ENCODE results near the gene YIF1B. TPM values are rescaled to one million over a fixed set of nuclear protein-coding genes. Genes with fewer than 3 reads are reported as not detected.
"Not testable (repeated sequence)": the region's sequence is repeated elsewhere in the genome, so short reads cannot be mapped to it uniquely, and the experiment has no call there.

The YIF1B gene, protein sequence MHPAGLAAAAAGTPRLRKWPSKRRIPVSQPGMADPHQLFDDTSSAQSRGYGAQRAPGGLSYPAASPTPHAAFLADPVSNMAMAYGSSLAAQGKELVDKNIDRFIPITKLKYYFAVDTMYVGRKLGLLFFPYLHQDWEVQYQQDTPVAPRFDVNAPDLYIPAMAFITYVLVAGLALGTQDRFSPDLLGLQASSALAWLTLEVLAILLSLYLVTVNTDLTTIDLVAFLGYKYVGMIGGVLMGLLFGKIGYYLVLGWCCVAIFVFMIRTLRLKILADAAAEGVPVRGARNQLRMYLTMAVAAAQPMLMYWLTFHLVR
- 98.8 and 110 TPM in 2 replicates for total RNA-seq (2014; rRNA removed; shearing (Covaris generic))

DNA sequence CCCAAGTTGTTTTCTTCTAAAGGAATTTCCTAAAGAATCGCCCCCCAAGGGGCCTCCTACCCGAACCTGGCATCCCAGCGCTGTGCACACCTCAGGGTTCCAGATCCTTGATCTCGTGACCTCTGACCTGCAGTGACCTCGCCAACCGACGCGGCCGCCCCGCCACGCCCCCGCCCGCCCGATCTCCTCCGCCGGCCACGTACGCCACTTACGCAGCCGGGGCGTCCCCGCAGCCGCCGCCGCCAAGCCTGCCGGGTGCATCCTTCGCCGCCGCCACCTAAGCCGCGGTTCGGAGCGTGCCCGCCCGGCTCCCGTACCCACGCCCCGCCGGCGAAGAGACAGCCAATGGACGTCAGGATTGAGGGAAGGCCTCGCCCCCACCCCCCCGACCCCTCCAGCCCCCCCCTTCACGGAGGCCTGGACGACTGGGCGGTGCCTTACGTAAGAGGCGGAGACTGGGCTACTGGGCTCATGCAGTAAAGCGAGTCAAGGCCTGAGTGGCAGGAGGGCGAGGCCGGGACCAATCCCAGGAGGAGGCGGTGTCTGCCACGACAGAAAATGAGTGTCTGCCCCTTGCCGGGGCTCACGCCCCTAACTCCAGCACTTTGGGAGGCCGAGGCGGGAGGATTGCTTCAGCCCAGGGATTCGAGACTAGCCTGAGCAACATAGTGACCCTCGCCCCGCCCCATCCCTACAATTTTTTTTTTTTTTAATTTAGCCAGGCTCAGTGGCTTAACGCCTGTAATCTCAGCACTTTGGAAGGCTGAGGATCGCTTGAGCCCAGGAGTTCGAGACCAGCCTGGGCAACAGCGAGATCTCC is at the start of gene YIF1B:
Gene YIF1B (minus strand): TSS at position 291 of the 820 bp plus-strand sequence. CDS start 30 bp downstream, at position 261.
- DNase-seq (ENCODE audit: low spot score) = peak; percentile 97

DNA sequence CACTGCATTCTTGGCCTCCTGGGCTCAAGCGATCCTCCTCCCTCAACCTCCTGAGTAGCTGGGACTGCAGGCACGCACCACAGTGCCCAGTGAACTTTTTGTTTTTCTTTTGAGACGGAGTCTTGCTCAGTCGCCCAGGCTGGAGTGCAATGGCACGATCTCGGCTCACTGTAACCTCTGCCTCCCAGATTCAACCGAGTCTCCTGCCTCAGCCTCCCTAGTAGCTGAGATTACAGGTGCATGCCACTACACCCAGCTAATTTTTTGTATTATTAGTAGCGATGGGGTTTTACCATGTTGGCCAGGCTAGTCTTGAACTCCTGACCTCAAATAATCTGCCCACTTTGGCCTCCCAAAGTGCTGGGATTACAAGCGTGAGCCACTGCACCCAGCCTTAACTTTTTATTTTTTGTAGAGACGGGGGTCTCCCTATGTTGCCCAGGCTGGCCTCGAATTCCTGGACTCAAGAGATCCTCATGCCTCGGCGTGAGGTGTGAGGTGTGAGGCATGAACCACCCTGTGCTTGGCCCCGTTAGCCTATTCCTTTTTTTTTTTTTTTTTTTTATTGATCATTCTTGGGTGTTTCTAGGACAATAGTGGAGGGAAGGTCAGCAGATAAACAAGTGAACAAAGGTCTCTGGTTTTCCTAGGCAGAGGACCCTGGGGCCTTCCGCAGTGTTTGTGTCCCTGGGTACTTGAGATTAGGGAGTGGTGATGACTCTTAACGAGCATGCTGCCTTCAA is 47.4 kb upstream of the YIF1B start:
- not testable (repeated sequence) for DNase-seq (ENCODE audit: low spot score)

DNA sequence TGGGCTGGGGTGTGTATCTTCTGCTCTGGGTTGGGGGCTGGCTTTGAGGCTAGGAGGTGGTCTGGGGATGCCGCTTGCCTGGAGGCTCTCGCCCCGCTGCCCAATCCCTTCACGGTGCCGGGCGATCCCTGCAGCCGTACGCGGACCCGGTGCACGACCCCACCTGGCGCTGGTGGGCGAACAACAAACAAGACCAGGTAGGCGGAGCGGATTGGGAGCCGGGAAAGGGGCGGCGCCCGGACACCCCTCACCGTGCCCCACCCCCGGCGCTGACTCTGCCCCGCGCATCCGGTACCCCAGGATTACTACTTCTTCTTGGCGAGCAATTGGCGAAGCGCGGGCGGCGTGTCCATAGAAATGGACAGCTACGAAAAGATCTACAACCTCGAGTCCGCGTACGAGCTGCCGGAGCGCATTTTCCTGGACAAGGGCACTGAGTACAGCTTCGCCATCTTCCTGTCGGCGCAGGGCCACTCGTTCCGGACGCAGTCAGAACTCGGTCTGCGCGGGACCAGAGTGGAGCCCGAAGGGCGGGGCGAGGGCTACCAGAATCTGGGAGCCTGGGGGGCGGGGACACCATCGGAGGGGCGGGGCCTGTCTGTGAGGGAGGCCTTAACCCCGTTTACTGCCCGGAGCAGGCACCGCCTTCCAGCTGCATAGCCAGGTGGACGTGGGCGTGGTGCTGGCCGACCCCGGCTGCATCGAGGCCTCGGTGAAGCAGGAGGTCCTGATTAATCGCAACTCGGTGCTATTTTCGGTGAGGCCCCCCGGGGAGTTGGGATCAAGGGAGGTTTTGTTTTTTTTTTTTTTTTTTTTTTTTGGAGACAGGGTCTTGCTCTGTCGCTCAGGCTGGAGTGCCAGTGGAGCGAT is 46.6 kb upstream of the YIF1B start:
- peak; percentile 75 for DNase-seq (ENCODE audit: low spot score)

DNA sequence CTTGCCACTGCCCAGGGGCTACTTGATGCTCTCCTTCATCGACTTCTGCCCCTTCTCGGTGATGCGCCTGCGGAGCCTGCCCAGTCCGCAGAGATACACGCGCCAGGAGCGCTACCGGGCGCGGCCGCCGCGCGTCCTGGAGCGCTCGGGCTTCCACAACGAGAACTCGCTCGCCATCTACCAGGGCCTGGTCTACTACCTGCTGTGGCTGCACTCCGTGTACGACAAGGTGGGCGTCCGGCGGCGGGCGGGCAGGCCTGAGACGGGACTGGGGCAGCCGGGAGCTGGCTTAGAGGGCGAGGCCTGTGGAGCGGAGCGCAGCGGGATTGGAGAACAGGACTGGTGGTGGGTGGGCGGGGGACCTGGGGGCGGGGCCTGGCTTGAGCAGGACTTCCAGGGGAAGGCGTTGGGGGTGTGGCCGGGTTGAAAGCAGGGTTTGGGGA is 45.9 kb upstream of the YIF1B start:
- DNase-seq (ENCODE audit: low spot score) = peak; percentile 72

DNA sequence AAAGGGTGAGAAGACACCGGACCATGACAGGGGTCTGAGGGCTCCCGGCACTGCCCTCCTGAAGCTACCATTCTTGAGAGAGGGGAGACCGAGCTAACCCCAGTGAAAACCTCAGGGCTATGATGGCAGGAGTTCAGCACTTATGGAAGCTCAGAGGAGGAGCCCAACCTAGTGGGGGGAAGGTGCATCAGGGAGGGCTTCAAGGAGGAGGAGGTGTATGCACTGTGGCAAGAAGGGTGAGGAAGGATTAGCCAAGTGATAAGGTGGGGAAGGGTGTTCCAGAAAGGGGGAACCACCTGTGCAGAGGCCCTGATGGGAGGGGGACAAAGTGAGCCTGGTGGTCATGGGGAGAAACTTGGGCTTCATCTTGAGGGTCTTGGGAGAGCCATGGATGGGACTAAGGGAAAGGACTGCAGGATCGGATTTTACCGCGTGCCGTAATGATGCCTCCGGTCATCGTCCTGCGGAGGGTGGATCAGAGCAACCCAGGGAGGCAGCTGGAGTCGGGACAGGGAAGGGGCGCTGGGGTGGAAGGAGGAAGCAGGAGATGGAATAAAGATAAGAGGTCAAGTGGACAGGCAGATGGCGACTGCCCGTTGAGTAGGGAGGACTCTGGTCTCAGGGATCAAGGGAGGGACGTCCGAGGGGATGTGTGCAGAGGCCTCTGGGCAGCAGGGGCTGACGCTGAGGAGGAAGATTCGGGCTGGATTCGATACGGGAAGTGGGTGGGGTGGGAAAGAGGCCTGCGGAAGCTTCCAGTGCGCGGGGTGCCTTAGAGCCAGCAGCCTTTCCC is 45.3 kb upstream of the YIF1B start:
- DNase-seq (ENCODE audit: low spot score) = no peak

DNA sequence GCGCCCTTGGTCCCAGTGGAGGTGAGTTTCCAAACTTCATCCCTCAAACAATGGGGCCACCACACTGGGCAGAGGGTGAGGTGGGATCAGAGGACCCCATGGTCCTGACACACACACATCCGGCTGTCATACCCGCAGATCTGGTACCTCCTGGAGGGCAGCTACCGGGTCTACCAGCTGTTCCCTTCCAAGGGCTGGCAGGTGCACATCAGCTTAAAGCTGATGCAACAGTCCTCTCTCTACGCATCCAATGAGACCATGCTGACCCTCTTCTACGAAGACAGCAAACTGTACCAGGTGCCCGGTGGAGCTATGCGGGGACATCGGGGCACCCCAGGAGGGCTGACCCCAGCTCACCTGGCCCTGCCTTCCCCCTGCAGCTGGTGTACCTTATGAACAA is 44.6 kb upstream of the YIF1B start:
- no peak for DNase-seq (ENCODE audit: low spot score)

DNA sequence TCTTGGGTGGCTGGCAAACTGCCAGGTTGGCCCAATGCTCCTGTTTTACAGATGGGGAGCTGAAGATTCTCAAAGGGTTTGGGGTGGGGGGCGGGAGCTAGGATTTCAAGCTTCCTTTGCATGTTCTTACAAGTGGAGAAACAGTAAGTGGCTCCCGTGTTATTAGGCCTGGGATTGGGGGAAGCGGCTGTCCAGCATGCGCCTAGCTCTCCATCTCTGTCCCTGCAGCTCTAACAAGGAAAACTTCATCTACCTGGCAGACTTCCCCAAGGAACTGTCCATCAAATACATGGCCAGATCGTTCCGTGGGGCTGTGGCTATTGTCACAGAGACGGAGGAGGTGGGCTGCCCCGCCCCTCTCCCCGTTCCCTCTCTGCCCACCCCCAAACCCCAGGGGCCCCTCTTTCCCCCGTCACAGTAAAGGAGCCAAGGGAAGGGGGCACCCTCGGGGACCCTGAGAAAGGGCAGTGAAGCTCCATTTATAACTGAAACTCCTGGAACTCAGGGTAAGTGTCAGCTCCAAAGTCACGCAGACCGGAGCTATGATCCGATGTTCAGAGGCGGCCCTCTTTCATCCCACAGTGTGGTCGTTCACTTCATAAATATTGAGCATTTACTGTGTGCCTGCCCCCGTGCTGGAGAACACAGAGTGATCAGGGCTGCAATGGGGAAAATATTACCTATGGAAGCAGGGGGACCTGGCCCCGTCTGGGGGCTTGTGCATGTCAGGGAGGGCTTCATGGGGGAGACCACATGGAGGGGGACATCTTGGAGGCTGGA is 43.7 kb upstream of the YIF1B start:
- no peak for DNase-seq (ENCODE audit: low spot score)

DNA sequence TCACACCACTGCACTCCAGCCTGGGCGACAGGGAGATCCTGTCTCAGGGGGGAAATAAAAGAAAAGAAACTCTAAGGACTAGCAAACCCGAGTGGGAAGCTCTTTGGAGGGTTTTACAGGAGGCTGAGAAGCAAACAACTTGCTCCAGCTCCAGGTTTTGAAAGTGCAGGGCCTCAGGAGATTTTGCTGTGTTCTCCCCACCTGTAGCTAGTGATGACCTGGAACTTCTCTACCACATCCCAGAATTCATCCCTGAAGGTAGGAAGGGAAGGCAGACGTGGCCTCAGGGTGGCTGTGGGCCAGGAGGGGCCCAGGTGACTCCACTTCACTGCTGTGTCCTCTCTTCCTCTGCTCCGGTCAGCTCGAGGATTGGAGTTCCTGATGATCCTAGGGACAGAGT is 42.3 kb upstream of the YIF1B start:
- no peak for DNase-seq (ENCODE audit: low spot score)

DNA sequence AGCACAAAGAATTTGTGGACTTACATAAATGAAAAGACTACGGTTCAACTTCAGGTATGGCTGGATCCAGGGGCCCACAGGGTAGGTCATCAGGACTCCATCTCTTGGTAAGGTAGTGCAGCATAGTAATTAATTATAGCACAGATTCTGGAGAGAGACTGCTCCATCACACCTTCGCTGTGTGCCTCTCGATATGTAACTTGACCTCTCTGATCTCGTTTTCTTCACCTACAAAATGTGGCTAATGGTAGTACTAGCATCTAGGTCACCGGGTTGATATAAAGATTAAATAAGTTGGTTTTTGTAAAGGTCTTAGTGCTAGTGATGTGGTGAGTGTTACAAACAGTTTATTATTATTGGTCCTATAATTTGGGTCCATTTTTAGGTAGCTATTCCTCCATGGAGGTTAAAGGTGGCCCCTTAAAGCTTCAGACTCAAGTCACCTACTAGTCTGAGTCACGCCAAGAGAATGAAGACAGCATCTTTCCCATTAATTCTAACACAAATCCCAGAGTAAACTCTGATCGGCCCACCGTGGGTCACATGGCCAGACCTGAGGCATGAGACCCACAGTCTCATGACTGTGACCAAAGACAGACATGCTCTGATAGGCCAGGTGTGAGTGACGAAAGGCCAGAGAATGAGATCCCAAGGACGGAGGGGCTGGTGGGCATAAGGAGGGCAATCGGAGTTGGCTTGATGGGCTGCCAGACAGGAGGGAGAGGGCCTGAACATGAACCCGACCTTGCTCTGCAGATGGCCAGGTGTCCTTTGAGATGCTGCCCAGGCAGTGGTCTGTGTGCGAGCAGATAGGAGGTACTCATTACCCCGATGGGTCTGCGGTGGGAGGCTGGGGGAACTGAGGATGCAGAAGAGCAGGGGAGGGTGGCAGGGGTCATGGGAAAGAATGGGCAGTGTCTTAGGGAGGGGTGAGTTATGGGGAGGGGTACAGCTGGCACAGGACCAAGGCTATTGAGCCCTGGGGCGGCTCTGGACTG is 40.3 kb upstream of the YIF1B start:
- no peak for DNase-seq (ENCODE audit: low spot score)

DNA sequence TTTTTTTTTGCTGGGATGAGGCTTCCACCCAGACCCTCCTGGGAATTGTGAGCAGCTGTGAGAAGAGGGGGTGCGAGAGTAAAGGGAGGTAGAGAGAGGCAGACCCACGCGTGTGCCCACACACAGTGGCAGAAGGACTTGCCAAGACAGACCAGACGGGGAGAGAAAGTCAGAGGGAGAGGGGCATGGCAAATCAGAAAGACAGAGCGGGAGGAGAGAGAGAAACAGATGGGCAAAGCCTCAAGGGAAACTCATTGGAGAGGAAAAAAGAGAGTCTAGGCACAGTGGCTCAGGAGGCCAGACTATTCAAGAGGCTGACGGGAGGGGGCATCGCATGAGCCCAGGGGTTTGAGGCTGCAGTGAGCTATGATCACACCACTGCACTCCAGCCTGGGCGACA is 36.9 kb upstream of the YIF1B start:
- DNase-seq (ENCODE audit: low spot score) = no peak

DNA sequence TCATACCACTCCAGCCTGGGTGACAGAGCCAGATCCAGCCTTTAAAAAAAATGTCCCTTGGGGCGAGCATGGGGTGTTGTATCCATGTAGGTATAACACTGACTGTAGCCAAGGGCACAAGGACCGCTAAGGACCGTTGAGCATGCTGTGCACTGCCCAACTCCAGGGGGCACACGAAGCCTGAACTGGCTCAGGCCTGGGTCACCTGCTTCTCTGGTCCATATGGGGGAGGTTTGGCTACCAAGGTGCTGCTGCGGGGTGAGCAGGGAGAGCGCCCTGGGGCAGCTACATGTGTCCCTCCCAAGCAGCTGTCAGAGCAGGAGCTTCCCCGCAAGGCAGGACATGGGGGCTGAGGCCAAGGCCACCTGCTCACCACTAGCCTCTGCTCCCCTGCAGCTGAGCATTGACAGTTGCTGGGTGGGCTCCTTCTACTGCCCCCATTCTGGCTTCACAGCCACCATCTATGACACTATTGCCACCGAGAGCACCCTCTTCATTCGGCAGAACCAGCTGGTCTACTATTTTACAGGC is 36.2 kb upstream of the YIF1B start:
- DNase-seq (ENCODE audit: low spot score) = no peak

DNA sequence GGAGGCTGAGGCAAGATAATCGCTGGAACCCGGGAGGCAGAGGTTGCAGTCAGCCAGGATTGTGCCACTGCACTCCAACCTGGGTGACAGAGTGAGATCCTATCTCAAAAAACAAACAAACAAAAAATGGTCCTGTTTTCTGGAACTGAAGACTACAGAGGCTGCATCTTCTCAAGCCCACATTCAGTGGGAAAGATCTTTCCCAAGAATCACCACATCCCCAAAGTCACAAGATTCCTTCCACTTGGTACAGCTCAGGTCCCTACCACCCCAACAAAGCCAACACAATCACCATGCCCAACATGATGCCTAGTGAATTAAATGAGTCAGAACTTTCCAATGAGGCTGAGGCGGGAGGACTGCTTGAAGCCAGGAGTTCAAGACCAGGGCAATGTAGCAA is 35.1 kb upstream of the YIF1B start:
- no peak for DNase-seq (ENCODE audit: low spot score)

DNA sequence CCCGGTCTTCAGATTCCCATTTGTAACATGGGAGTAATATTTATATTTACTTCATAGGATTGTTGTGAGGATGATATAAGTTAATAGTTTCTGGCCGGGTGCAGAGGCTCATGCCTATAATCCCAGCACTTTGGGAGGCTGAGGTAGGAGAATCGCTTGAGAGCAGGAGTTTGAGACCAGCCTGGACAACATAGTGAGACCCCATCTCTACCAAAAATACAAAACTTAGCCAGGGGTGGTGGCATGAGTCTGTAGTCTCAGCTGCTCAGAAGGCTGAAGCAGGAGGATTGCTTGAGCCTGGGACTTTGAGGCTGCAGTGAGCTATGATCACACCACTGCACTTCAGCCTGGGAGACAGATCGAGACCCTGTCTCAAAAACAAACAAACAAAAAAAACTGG is 31.1 kb upstream of the YIF1B start:
- DNase-seq (ENCODE audit: low spot score) = no peak

DNA sequence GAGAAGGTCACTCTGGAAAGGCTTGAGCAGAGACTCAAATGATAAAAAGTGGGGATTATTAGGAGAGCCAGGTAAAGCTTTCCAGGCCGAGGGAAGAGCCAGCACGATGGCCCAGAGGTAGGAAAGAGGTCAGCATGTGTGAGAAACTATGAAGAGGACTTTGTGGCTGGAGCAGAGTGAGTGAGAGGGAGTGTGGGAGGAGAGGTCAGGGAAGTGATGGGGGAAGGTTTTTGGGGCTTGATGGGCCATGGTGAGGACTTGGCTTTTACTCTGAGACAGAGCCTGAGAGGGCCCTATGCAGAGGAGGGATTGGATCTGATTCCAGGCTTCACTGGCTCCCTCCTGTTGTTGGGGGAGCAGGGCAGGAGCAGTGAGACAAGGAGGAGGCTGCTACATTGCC is 25.2 kb upstream of the YIF1B start:
- DNase-seq (ENCODE audit: low spot score) = no peak

DNA sequence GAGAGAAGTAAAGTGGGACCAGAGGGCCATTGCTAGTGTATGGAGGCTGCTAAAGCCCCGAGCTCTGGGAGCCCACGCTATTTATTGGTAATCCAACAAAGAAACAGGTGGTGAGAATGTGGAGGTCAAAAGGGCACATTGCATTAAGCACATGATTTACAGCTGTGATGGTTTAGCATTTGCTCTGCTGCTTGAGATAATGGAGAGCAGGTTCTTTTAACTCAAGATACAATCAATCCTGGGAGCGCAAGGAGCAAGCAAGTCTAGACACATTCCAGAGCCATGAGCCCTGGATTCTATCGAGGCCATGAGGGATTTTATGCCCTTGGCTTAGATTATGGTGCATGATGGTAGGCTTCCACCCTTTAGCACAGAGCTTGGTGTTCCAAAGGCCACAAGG is 23.3 kb upstream of the YIF1B start:
- DNase-seq (ENCODE audit: low spot score) = not testable (repeated sequence)

DNA sequence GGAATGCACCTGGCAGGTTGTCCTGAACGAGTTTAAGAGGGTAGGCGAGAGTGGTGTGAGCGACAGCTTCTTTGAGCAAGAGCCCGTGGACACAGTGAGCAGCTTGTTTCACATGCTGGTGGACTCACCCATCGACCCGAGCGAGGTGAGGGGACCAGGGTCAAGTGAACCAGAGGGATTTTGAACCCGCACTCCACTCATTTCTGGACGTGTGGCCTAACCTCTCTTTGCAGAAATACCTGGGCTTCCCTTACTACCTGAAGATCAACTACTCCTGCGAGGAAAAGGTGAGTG is 21.6 kb upstream of the YIF1B start:
- DNase-seq (ENCODE audit: low spot score) = no peak

DNA sequence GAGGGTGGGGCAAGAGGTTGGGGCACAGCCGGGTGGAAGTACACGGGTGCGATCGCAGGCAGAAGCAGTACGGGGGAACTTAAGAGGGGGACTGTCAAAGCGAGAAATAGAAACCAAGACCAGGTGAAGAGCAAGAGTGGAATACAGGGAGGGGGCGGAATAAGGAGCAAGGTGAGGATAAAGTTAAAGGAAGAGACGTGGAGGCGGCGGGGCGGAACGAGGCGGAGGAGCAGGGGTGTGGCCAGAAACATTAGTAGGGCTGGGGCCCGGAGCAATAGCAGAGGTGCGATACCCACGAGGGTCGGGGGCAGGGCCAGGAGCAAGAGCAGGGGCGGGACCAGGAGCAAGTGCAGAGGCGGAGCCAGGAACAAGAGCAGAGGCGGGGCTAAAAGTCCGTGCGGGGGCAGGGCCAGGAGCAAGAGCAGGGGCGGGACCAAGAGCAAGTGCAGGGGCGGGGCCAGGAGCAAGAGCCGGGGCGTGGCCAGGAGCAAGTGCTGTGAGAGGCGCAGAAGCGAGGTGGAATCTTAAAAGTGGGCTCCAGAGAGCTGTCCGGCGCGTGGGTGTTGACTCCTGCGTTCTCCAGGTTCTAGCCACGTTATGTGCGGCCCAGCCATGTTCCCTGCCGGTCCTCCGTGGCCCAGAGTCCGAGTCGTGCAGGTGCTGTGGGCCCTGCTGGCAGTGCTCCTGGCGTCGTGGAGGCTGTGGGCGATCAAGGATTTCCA is 21.1 kb upstream of the YIF1B start:
- DNase-seq (ENCODE audit: low spot score) = peak; percentile 92

Data from A172 (cell line).